Measurements from ENCODE around the gene UBE4A.

UBE4A gene

GRCh38 chr11:118341815-118342489, 17.4 kb upstream of the UBE4A start:
- no peak for DNase-seq (ENCODE audit: low read depth)

GRCh38 chr11:118342503-118343161, 16.8 kb upstream of the UBE4A start, which contains the start of gene CD3D:
CD3D (minus strand) TSS chr11:118342705; CDS start chr11:118342607, 98 bp downstream.
- no peak for DNase-seq (ENCODE audit: low read depth)

GRCh38 chr11:118343248-118343647, 16.2 kb upstream of the UBE4A start:
- no peak for DNase-seq (ENCODE audit: low read depth)

GRCh38 chr11:118343981-118344515, 15.4 kb upstream of the UBE4A start, which contains the start of gene CD3G:
CD3G (plus strand) TSS chr11:118344344; CDS start chr11:118344424, 80 bp downstream.
- DNase-seq (ENCODE audit: low read depth) = no peak

GRCh38 chr11:118349475-118349874, 9.9 kb upstream of the UBE4A start:
- no peak for DNase-seq (ENCODE audit: low read depth)

GRCh38 chr11:118353084-118353710, 6.2 kb upstream of the UBE4A start:
- DNase-seq (ENCODE audit: low read depth) = peak; percentile 12

GRCh38 chr11:118358071-118358470, 1.3 kb upstream of the UBE4A start:
- no peak for DNase-seq (ENCODE audit: low read depth)

DNA sequence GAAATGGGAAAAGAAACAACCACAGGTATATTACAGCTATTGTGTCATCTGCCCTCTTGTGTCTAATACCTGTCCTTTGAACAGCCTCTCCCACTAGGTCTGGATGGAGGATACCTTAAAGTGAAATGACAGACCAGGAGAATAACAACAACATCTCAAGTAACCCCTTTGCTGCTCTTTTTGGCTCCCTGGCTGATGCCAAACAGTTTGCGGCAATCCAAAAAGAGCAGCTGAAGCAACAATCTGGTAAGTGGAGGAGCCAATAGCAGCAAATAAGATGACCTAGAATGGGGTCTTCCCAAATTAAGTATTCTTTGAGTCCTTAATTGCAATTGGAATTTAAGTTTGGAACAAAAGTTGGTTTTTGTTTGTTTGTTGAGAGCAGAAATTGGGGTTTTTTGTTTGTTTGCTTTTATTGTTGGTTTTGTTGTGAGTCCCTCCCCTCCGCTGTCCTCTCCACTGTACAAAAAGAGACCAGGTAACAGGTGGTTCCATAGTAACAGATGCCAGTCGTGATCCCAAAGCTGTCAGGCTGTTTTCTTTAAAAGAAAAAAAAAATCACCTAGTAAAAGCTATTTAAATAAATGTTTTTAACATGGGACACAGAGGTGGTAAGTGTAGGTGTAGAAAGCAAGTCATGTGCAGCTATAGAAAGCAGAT, 5.7 kb downstream of the UBE4A start:
- DNase-seq (ENCODE audit: low read depth) = no peak

DNA sequence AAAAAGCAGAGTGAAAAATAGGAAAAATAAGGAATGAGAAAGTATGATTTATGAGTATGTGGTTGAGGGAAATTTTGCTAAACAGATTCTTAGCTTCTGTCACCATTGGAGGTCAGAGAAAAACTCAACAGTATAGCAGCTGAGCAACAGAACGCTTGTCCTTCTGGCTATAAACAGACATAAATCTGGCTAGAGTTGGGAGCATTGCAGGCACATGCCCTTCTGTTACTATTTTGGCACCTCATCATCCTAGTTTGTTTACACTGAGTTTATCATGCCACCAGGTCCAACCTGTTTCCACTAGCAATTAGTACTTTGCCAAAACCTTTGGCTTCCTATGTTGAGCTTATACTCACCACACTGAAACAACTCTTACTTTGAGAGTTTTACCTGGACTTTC, 6.9 kb downstream of the UBE4A start:
- no peak for DNase-seq (ENCODE audit: low read depth)

DNA sequence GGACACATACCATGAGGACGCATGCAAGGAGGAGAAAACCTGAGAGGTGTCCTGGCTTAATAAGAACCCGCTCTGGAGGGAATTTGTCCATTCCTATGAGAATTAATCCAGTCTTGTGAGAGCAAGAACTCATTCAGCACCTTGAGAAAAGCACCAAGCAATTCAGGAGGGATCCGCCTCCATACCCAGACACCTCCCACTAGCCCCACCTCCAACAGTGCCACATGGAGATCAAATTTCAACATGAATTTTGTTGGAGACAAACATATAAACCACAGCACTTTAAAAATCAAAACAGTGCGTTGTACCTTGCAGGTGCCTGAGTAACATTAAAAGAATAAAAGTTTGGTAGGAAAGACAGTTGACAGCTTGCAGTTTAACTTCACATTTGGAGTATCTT, 11.4 kb downstream of the UBE4A start:
- peak; percentile 14 for DNase-seq (ENCODE audit: low read depth)

DNA sequence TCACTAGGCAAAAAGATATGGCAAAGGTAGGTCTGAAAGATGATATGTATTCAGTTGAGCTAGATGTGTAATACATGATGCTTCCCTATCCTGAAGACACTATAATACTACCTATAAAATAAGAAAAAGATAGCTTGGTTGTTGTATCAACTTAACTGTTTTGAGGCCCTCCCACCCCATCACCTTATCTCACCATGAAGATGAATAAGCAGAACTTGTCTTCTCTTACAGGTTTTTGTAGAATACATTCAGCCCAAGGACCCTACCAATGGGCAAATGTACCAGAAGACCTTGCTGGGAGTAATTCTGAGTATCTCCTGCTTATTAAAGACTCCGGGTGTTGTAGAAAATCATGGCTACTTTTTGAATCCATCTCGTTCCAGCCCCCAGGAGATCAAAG, 13.9 kb downstream of the UBE4A start:
- no peak for DNase-seq (ENCODE audit: low read depth)

DNA sequence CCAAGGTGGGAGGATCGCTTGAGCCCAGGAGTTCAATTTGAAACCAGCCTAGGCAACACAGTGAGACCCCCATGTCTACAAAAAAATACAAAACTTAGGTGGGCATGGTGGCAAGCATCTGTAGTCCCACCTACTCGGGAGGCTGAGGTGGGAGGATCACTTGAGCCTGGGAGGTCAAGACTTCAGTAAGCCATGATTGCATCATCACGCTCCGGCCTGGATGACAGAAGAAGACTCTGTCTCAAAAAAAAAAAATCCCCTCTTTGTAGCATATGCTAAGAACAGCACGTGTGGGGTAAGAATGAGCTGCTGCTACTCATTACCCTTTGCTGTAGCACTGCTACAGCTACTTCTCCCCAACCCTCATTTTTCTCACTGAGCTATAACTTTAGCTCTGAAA, 14.5 kb downstream of the UBE4A start:
- no peak for DNase-seq (ENCODE audit: low read depth)

- DNase-seq (ENCODE audit: low read depth) = peak; percentile 26
Observed at GRCh38 chr11:118374729-118375128, 15.3 kb downstream of the UBE4A start.

GRCh38 chr11:118375978-118376377, 16.6 kb downstream of the UBE4A start:
- DNase-seq (ENCODE audit: low read depth) = no peak

- DNase-seq (ENCODE audit: low read depth) = no peak
Observed at GRCh38 chr11:118379497-118379896, 20.1 kb downstream of the UBE4A start.

- DNase-seq (ENCODE audit: low read depth) = peak; percentile 81
Observed at GRCh38 chr11:118380571-118380970, 21.2 kb downstream of the UBE4A start.

- DNase-seq (ENCODE audit: low read depth) = no peak
Observed at GRCh38 chr11:118382954-118383353, 23.6 kb downstream of the UBE4A start.

DNA sequence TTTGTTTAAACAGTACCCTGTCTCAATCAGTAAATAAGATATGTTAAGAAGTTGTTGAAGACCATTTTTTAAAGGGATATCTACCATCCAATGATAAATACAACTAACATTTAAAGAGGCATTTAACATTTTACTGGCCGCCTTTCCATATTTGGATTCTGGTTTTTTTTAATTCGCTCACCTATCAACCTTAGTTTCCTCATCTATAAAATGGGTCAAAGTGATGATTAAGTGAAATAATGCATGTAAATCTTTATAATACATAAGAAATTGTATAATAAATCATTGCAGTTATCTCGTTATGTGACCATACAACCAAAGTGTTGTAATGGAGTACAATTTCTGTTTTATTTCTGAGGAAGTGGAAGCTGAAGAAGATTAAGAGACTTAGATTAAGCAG, 24.3 kb downstream of the UBE4A start:
- DNase-seq (ENCODE audit: low read depth) = no peak

DNA sequence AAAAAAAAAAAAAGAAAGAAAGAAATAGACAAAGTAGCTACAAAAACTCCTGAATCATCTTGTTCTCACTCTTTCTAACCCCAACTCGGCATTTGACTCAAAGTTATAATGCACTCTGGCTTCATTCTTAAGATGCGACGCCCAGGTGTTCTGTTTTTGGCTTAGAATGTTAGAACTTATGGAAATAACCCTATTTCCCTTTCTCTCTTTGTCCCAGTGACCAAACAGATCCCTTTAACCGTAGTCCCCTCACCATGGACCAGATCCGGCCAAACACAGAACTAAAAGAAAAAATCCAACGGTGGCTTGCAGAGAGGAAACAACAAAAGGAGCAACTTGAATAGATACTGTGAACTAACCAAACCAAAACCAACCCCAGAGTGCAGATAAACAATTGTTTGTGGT, 36.7 kb downstream of the UBE4A start:
- no peak for DNase-seq (ENCODE audit: low read depth)

- no peak for DNase-seq (ENCODE audit: low read depth)
Observed at GRCh38 chr11:118397448-118397847, 38.0 kb downstream of the UBE4A start.

GRCh38 chr11:118398791-118399559, 39.6 kb downstream of the UBE4A start:
- DNase-seq (ENCODE audit: low read depth) = peak; percentile 31
